Activated CD8-positive, alpha-beta memory T cell treated with anti-CD3 and anti-CD28 coated beads for 1 hour (primary cell): Measurements from ENCODE around the gene NEB.
"Not testable (repeated sequence)": the region's sequence is repeated elsewhere in the genome, so short reads cannot be mapped to it uniquely, and the experiment has no call there.

Experiments
- DNase-seq, 2 donors: peaks; one replicate each; pipeline ENCODE4 v3.0.0-alpha.2; 2020; ENCODE audit warnings: low read depth in 1 of 2; ENCODE audit errors: extremely low read depth in 1 of 2

NEB gene

GRCh38 chr2:151614606-151615306 is 119.5 kb downstream of the NEB start:
- no peak for DNase-seq

GRCh38 chr2:151614159-151614558 is 120.1 kb downstream of the NEB start:
- DNase-seq, result no peak

DNA sequence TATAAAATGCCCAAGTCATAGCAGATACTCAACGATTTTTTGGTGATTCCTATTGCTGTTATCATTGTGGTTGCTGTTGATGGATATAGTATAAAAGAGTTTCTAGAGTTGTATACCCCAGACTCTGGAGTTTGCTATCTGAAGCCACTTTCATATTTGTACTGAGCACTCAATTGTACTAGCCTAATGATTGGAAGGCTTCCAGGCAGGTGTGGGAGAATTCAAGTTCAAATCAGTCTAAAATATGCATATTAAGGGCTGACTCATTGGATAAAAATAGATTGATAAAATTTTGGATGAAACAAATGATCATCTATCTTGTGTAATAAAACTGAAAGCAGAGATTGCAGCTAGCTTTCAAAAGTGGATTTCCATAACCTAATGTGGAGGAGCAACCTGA is 122.9 kb downstream of the NEB start:
- no peak for DNase-seq

- DNase-seq, result no peak
Measured at GRCh38 chr2:151610310-151610709, 124.0 kb downstream of the NEB start.

DNA sequence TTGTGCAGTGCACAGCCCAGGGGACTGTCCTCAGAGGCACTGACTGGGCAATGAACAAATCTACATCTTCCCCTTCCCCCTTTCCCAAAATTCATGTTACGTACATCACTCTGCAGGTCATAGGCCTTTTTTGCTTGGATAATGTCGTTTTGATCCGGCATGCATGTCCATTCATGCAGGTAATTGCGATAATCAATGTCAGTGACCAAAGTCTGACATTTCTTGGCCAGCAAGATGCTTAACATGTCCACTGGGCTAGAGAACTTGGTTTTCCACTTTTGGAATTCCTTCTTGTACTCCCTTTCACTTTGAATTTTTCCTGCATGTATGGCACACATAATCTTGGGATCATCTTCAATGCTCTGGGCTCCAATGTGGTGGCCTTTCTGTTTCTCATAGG is 124.6 kb downstream of the NEB start:
- no peak for DNase-seq

GRCh38 chr2:151607459-151608424 is 126.5 kb downstream of the NEB start:
- not testable (repeated sequence) for DNase-seq

DNA sequence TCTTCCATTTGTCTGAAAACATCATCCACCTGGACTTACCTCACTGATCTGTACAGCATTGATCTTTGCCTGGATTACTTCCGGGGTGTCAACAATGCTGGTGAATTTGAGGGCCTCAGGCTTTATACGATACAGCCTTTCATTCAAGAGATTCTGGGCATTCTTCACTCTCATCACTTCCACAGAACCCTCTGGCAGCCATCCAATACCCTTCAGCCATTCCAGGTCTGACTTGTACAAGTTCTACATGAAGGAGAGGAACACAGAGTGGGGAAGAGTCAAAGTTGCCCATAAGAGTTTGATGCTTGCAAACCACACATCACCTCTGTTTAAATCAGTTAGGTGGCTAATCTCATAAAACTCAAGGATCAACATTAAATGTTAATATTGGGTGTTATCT is 130.7 kb downstream of the NEB start:
- DNase-seq, result not testable (repeated sequence)

DNA sequence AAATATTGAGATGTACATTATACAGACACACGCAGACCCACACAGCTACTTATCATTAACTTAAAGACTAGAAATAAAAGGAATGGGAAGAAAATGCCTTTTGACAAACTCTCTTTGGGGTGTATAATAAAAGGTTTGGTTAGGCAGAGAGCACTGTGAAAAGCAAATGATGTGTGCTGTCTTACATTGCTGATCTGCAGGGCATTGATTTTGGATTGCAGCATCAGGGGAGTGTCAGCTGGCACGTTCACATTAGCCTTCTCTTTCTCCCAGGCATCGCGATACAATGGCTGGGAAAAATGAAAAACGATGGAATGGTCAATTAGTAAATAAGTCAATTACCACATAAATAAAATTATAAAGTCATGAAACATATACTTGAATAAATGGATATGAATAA is 131.9 kb downstream of the NEB start:
- DNase-seq, result not testable (repeated sequence)

- not testable (repeated sequence) for DNase-seq
Measured at GRCh38 chr2:151601803-151602202, 132.5 kb downstream of the NEB start.

GRCh38 chr2:151596903-151597608 is 137.2 kb downstream of the NEB start:
- DNase-seq, result not testable (repeated sequence)

GRCh38 chr2:151591908-151592255 is 142.4 kb downstream of the NEB start:
- DNase-seq, result not testable (repeated sequence)

DNA sequence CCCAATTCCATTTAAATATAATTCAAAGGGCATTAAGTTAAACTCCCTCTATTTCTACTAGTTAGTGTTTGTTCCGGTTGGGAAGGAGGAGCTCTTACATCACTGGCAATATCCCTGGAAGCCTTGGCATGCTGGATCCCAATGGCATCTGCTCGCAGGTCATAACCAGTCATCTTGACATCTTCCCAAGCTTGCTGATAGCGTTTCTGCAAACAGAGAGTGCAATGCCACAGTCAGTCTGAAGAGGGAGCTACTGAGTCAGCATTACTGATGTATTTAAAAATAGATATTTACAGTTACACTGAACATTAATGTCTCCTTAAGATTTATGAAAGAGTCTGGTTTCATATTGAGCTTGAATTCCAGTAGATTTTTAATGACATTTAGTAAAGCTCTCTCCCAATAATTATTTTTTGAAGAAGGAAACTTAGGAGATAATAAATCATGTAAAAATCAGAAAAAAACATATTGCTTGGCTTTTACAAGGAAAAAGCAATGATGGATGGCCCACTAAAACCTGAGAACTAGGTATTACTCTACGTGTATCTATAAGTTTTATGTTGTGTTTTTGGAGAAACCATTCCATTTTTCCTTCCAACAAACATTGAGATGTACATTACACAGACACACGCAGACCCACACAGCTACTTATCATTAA is 142.9 kb downstream of the NEB start:
- not testable (repeated sequence) for DNase-seq

- DNase-seq, result not testable (repeated sequence)
Measured at GRCh38 chr2:151581300-151581699, 153.0 kb downstream of the NEB start.

DNA sequence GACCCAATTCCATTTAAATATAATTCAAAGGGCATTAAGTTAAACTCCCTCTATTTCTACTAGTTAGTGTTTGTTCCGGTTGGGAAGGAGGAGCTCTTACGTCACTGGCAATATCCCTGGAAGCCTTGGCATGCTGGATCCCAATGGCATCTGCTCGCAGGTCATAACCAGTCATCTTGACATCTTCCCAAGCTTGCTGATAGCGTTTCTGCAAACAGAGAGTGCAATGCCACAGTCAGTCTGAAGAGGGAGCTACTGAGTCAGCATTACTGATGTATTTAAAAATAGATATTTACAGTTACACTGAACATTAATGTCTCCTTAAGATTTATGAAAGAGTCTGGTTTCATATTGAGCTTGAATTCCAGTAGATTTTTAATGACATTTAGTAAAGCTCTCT is 153.6 kb downstream of the NEB start:
- not testable (repeated sequence) for DNase-seq

GRCh38 chr2:151577116-151577515 is 157.2 kb downstream of the NEB start:
- DNase-seq, result no peak

DNA sequence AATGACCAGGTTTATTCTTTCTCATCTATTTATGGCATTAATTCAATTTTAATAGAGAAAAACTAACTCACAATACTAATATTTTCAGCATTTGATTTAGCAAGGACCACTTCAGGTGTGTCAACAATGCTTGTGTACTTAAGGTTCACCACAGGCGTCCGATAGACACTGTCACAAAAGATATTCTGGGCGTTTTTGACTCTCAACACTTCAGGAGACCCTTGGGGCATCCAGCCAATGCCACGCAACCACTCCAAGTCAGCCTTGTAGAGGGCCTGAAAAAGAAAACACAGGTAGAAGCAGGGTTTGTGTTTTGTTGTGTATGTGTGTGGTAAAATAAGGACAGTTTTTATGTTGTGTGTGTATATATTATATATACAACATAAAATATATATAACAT is 158.2 kb downstream of the NEB start:
- DNase-seq, result no peak

DNA sequence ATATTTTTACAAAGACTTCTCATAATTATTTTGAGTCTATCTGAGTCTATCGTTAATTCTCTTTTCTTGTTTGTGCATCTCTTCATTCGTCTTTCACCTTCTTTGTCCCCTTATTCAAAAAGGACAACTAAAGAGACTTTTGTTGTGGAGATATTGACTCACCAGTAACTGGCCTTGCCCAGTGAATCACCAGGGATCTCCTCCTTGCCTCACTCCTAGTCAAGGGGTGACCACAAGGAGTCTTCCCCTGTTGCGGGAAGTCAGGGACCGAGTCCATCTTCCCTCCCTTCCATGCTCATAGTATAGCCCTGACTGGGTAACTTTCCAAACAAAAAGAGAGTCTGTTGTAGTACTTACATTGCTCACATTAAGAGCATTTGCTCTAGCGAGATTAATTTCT is 158.9 kb downstream of the NEB start:
- no peak for DNase-seq

DNA sequence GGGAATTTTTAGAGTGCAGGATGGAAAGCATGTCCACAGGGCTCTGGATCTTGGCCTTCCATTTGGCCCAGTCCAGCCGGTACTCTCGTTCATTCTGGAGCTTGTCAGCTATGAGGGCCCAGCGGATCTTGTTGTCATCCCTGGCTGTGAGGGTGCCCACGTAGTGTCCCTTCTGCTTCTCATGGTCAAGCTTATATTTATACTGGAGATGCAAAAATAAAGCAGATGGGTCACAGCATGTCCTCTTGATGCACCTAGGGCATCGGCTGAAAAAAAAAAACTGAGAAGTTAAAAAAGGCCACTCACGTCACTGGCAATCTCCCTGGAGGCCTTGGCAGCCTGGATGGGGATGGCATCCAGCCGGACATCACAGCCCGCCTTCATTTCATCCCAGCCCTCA is 164.1 kb downstream of the NEB start:
- no peak for DNase-seq

GRCh38 chr2:151569167-151569566 is 165.1 kb downstream of the NEB start:
- no peak for DNase-seq

DNA sequence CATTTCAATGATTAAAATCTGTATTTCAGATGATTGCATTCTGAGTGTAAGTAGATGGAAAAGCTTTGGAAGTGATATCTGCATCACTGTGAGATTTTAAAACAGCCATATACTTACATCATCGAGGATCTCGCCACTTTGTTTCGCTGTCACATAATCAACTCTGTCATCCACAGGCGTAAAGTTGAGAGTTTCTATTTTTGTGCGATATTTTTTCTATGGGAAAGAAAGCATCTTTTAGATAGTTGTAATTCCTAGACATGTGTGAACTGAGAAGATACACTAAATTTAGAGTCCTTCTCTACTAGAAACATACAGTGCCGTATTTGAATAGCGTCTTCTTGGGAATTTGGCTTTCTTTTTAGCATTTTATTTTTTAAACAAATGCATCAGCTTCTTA is 165.8 kb downstream of the NEB start:
- no peak for DNase-seq

DNA sequence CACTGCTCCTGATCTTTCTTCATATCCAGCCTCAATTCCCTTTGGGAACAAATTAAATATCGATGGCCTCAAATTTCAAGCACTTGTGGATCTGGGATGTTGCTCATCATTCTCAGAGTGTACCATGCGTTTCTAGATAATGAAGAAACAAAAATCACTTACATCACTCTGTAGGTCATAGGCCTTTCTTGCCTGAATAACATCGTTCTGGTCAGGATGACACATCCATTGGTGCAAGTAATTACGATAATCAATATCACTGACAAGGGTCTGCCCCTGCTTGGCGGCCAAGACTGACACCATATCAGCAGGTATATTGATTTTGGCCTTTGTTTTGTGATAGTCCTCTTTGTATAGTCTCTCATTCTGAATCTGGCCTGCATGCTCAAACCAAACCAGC is 167.3 kb downstream of the NEB start:
- DNase-seq, result no peak
